Duodenal mucosa (tissue), 2 donors: ENCODE data around the gene CAMKMT.

Experiments
- H3K27ac ChIP-seq: one replicate; pipeline ENCODE4 v1.7.0; 2013; ENCODE audit warnings: low read depth, low read length
- H3K27me3 ChIP-seq, 2 donors: one replicate each; pipeline ENCODE4 v1.7.0; 2013; ENCODE audit warnings: low read length in 2 of 2, control low read depth in 1 of 2; ENCODE audit not compliant: insufficient read depth in 2 of 2, control insufficient read depth in 1 of 2
- H3K36me3 ChIP-seq, 2 donors: one replicate each; pipeline ENCODE4 v1.7.0; 2013; ENCODE audit warnings: low read length in 2 of 2, control low read depth in 1 of 2; ENCODE audit not compliant: insufficient read depth in 2 of 2, control insufficient read depth in 1 of 2
- H3K4me1 ChIP-seq, 2 donors: one replicate each; pipeline ENCODE4 v1.7.0; 2013; ENCODE audit warnings: low read length in 2 of 2, control low read depth in 1 of 2; ENCODE audit not compliant: insufficient read depth in 2 of 2, control insufficient read depth in 1 of 2
- H3K4me3 ChIP-seq, 2 donors: one replicate each; pipeline ENCODE4 v1.7.0; 2013; ENCODE audit warnings: low read length in 2 of 2, low read depth in 1 of 2
- H3K9ac ChIP-seq, 2 donors: one replicate each; pipeline ENCODE4 v1.7.0; 2013; ENCODE audit warnings: low read length in 2 of 2, low read depth in 1 of 2
- H3K9me3 ChIP-seq, 2 donors: one replicate each; pipeline ENCODE4 v1.7.0; 2013; ENCODE audit warnings: low read length in 2 of 2, control low read depth in 1 of 2; ENCODE audit not compliant: control insufficient read depth in 1 of 2

The CAMKMT gene

GRCh38 chr2:44455877-44456276 lies 94.1 kb downstream of the CAMKMT start:
- no peak overlapping the region for H3K27ac ChIP-seq

GRCh38 chr2:44456946-44457345 lies 95.2 kb downstream of the CAMKMT start:
- Histone ChIP-seq H3K9ac (no peak overlapping the region), H3K27ac (no peak overlapping the region), H3K9me3 (no peaks in the 10 kb centered on the region), H3K4me1 (peaks cover 0 to 5% of the 10 kb centered on the region in 2 donors), H3K36me3 (no peaks in the 10 kb centered on the region), H3K4me3 (no peak overlapping the region), H3K27me3 (no peaks in the 10 kb centered on the region)

More at GRCh38 chr2:44455877-44456276, 94.1 kb downstream of the CAMKMT start:
- Histone ChIP-seq H3K27me3 (no peaks in the 10 kb centered on the region), H3K4me1 (peaks cover 0 to 6% of the 10 kb centered on the region in 2 donors), H3K4me3 (no peak overlapping the region), H3K9ac (no peak overlapping the region), H3K36me3 (no peaks in the 10 kb centered on the region), H3K9me3 (no peaks in the 10 kb centered on the region)

GRCh38 chr2:44459739-44460138 lies 98.0 kb downstream of the CAMKMT start:
- H3K9ac ChIP-seq: no peak overlapping the region
- H3K9me3 ChIP-seq: peaks cover 6 to 14% of the 10 kb centered on the region in 2 donors
- no peak overlapping the region for H3K27ac ChIP-seq
- H3K4me3 ChIP-seq: no peak overlapping the region
- no peaks in the 10 kb centered on the region for H3K27me3 ChIP-seq
- no peaks in the 10 kb centered on the region for H3K36me3 ChIP-seq
- H3K4me1 ChIP-seq: no peaks in the 10 kb centered on the region

GRCh38 chr2:44462934-44463849 lies 101.4 kb downstream of the CAMKMT start:
- no peaks in the 10 kb centered on the region for H3K36me3 ChIP-seq
- no peaks in the 10 kb centered on the region for H3K4me1 ChIP-seq
- H3K9me3 ChIP-seq: peaks cover 6 to 14% of the 10 kb centered on the region in 2 donors
- no peak overlapping the region for H3K27ac ChIP-seq
- H3K9ac ChIP-seq: no peak overlapping the region
- H3K27me3 ChIP-seq: no peaks in the 10 kb centered on the region
- H3K4me3 ChIP-seq: no peak overlapping the region

GRCh38 chr2:44464437-44464836 lies 102.7 kb downstream of the CAMKMT start:
- no peaks in the 10 kb centered on the region for H3K27me3 ChIP-seq
- H3K4me3 ChIP-seq: no peak overlapping the region
- H3K9ac ChIP-seq: no peak overlapping the region
- peaks cover 6 to 14% of the 10 kb centered on the region in 2 donors for H3K9me3 ChIP-seq
- H3K27ac ChIP-seq: no peak overlapping the region
- H3K4me1 ChIP-seq: no peaks in the 10 kb centered on the region
- H3K36me3 ChIP-seq: no peaks in the 10 kb centered on the region

- H3K4me3 ChIP-seq: no peak overlapping the region
- no peaks in the 10 kb centered on the region for H3K4me1 ChIP-seq
- no peaks in the 10 kb centered on the region for H3K36me3 ChIP-seq
- no peak overlapping the region for H3K27ac ChIP-seq
- H3K9me3 ChIP-seq: no peaks in the 10 kb centered on the region
- H3K9ac ChIP-seq: no peak overlapping the region
- H3K27me3 ChIP-seq: no peaks in the 10 kb centered on the region
Observed at GRCh38 chr2:44470151-44470550, 108.4 kb downstream of the CAMKMT start.

- Histone ChIP-seq H3K36me3 (no peaks in the 10 kb centered on the region), H3K4me1 (no peaks in the 10 kb centered on the region), H3K9me3 (no peaks in the 10 kb centered on the region), H3K4me3 (no peak overlapping the region), H3K27ac (no peak overlapping the region), H3K27me3 (no peaks in the 10 kb centered on the region), H3K9ac (no peak overlapping the region)
Observed at GRCh38 chr2:44477657-44478414, 116.1 kb downstream of the CAMKMT start.

GRCh38 chr2:44479127-44479887 lies 117.6 kb downstream of the CAMKMT start:
- Histone ChIP-seq H3K4me3 (no peak overlapping the region), H3K27me3 (no peaks in the 10 kb centered on the region), H3K4me1 (no peaks in the 10 kb centered on the region), H3K9ac (no peak overlapping the region), H3K27ac (no peak overlapping the region), H3K36me3 (no peaks in the 10 kb centered on the region), H3K9me3 (no peaks in the 10 kb centered on the region)

GRCh38 chr2:44480068-44480467 lies 118.3 kb downstream of the CAMKMT start:
- Histone ChIP-seq H3K9me3 (no peaks in the 10 kb centered on the region), H3K4me3 (no peak overlapping the region), H3K36me3 (no peaks in the 10 kb centered on the region), H3K27me3 (no peaks in the 10 kb centered on the region), H3K9ac (no peak overlapping the region), H3K4me1 (no peaks in the 10 kb centered on the region), H3K27ac (no peak overlapping the region)
